ENCODE results near the gene HS3ST5. TPM values are rescaled to one million over a fixed set of nuclear protein-coding genes. Genes with fewer than 3 reads are reported as not detected.

The HS3ST5 gene
- total RNA-seq = 0.05 TPM
- polyA plus RNA-seq = 0.02 TPM
- long read RNA-seq, donor 1 = 0 reads
- long read RNA-seq, donor 2 = 0 reads
- long read RNA-seq, donor 3 = 0 reads
- long read RNA-seq, donor 4 = 0 reads
- long read RNA-seq, donor 5 = 0 reads
- long read RNA-seq, donor 6 = 0 reads
- long read RNA-seq, donor 7 = 0 reads
- long read RNA-seq, donor 8 = 0 reads
- long read RNA-seq, donor 9 = 0 reads
- long read RNA-seq, donor 10 = 0 reads

GRCh38 chr6:114342826-114343781 is at the start of gene HS3ST5:
Gene HS3ST5 (minus strand): TSS chr6:114343023. CDS start chr6:114062845, 280,178 bp downstream.
- Histone ChIP-seq H3K4me3 (ENCODE audit: low read length in 2 of 2) (peak within 1 kb of the TSS; percentile 10 to 38), H3K9me3 (ENCODE audit: control insufficient read depth in 2 of 2, insufficient read depth in 1 of 2, low read length in 1 of 2) (no peaks in the 10 kb centered on the region), H3K27ac (ENCODE audit: low read depth in 1 of 2, low read length in 1 of 2) (no peak within 1 kb of the TSS), H3K4me1 (ENCODE audit: control insufficient read depth in 2 of 2, insufficient read depth in 2 of 2, low read length in 2 of 2) (peaks cover 2 to 9% of the 10 kb centered on the region in 2 donors), H3K27me3 (ENCODE audit: control insufficient read depth in 2 of 2, insufficient read depth in 1 of 2, low read length in 1 of 2) (peaks cover 26 to 52% of the 10 kb centered on the region in 2 donors), H3K36me3 (ENCODE audit: control insufficient read depth in 2 of 2, insufficient read depth in 2 of 2, low read length in 1 of 2) (no peaks in the 10 kb centered on the region)
- DNase-seq (ENCODE audit: low read depth in 6 of 9, low spot score in 9 of 9) = peak in 4 of 9 donors; percentile 13 to 49 (median 18)
- under 1% methylated on average over 73 of the region's 73 CpGs for WGBS

- H3K27me3 ChIP-seq (ENCODE audit: control insufficient read depth in 2 of 2, insufficient read depth in 1 of 2, low read length in 1 of 2) = no peaks in the 10 kb centered on the region
- WGBS = 69% methylated on average over 2 of the region's 2 CpGs
- H3K9me3 ChIP-seq (ENCODE audit: control insufficient read depth in 2 of 2, insufficient read depth in 1 of 2, low read length in 1 of 2) = no peaks in the 10 kb centered on the region
Observed at GRCh38 chr6:114390176-114390575, 47.4 kb upstream of the HS3ST5 start.

GRCh38 chr6:114389111-114389510 is 46.3 kb upstream of the HS3ST5 start:
- H3K9me3 ChIP-seq (ENCODE audit: control insufficient read depth in 2 of 2, insufficient read depth in 1 of 2, low read length in 1 of 2) = no peaks in the 10 kb centered on the region
- H3K27me3 ChIP-seq (ENCODE audit: control insufficient read depth in 2 of 2, insufficient read depth in 1 of 2, low read length in 1 of 2) = no peaks in the 10 kb centered on the region
- no peak overlapping the region for H3K27ac ChIP-seq (ENCODE audit: low read depth in 1 of 2, low read length in 1 of 2)
- no peaks in the 10 kb centered on the region for H3K36me3 ChIP-seq (ENCODE audit: control insufficient read depth in 2 of 2, insufficient read depth in 2 of 2, low read length in 1 of 2)
- no peaks in the 10 kb centered on the region for H3K4me1 ChIP-seq (ENCODE audit: control insufficient read depth in 2 of 2, insufficient read depth in 2 of 2, low read length in 2 of 2)
- no peak for DNase-seq (ENCODE audit: low read depth in 6 of 9, low spot score in 9 of 9)
- H3K4me3 ChIP-seq (ENCODE audit: low read length in 2 of 2) = no peak overlapping the region

More at GRCh38 chr6:114390176-114390575, 47.4 kb upstream of the HS3ST5 start:
- no peak overlapping the region for H3K27ac ChIP-seq (ENCODE audit: low read depth in 1 of 2, low read length in 1 of 2)
- no peaks in the 10 kb centered on the region for H3K36me3 ChIP-seq (ENCODE audit: control insufficient read depth in 2 of 2, insufficient read depth in 2 of 2, low read length in 1 of 2)
- H3K4me1 ChIP-seq (ENCODE audit: control insufficient read depth in 2 of 2, insufficient read depth in 2 of 2, low read length in 2 of 2) = no peaks in the 10 kb centered on the region
- no peak overlapping the region for H3K4me3 ChIP-seq (ENCODE audit: low read length in 2 of 2)
- DNase-seq (ENCODE audit: low read depth in 6 of 9, low spot score in 9 of 9) = no peak

- Histone ChIP-seq H3K9me3 (ENCODE audit: control insufficient read depth in 2 of 2, insufficient read depth in 1 of 2, low read length in 1 of 2) (no peaks in the 10 kb centered on the region), H3K27ac (ENCODE audit: low read depth in 1 of 2, low read length in 1 of 2) (no peak overlapping the region), H3K36me3 (ENCODE audit: control insufficient read depth in 2 of 2, insufficient read depth in 2 of 2, low read length in 1 of 2) (no peaks in the 10 kb centered on the region), H3K27me3 (ENCODE audit: control insufficient read depth in 2 of 2, insufficient read depth in 1 of 2, low read length in 1 of 2) (no peaks in the 10 kb centered on the region), H3K4me3 (ENCODE audit: low read length in 2 of 2) (no peak overlapping the region), H3K4me1 (ENCODE audit: control insufficient read depth in 2 of 2, insufficient read depth in 2 of 2, low read length in 2 of 2) (no peaks in the 10 kb centered on the region)
- WGBS = 91% methylated on average over 1 of the region's 1 CpG
- DNase-seq (ENCODE audit: low read depth in 6 of 9, low spot score in 9 of 9) = no peak
Observed at GRCh38 chr6:114382406-114382805, 39.6 kb upstream of the HS3ST5 start.

- no peak overlapping the region for H3K27ac ChIP-seq (ENCODE audit: low read depth in 1 of 2, low read length in 1 of 2)
- H3K4me3 ChIP-seq (ENCODE audit: low read length in 2 of 2) = no peak overlapping the region
- DNase-seq (ENCODE audit: low read depth in 6 of 9, low spot score in 9 of 9) = no peak
- 95% methylated on average over 3 of the region's 3 CpGs for WGBS
- no peaks in the 10 kb centered on the region for H3K4me1 ChIP-seq (ENCODE audit: control insufficient read depth in 2 of 2, insufficient read depth in 2 of 2, low read length in 2 of 2)
- H3K27me3 ChIP-seq (ENCODE audit: control insufficient read depth in 2 of 2, insufficient read depth in 1 of 2, low read length in 1 of 2) = no peaks in the 10 kb centered on the region
- no peaks in the 10 kb centered on the region for H3K9me3 ChIP-seq (ENCODE audit: control insufficient read depth in 2 of 2, insufficient read depth in 1 of 2, low read length in 1 of 2)
- H3K36me3 ChIP-seq (ENCODE audit: control insufficient read depth in 2 of 2, insufficient read depth in 2 of 2, low read length in 1 of 2) = no peaks in the 10 kb centered on the region
Observed at GRCh38 chr6:114377881-114378280, 35.1 kb upstream of the HS3ST5 start.

- no peak overlapping the region for H3K27ac ChIP-seq (ENCODE audit: low read depth in 1 of 2, low read length in 1 of 2)
- no peak for DNase-seq (ENCODE audit: low read depth in 6 of 9, low spot score in 9 of 9)
- no peaks in the 10 kb centered on the region for H3K9me3 ChIP-seq (ENCODE audit: control insufficient read depth in 2 of 2, insufficient read depth in 1 of 2, low read length in 1 of 2)
- 43% methylated on average over 2 of the region's 2 CpGs for WGBS
- H3K4me1 ChIP-seq (ENCODE audit: control insufficient read depth in 2 of 2, insufficient read depth in 2 of 2, low read length in 2 of 2) = no peaks in the 10 kb centered on the region
- H3K4me3 ChIP-seq (ENCODE audit: low read length in 2 of 2) = no peak overlapping the region
- no peaks in the 10 kb centered on the region for H3K36me3 ChIP-seq (ENCODE audit: control insufficient read depth in 2 of 2, insufficient read depth in 2 of 2, low read length in 1 of 2)
- no peaks in the 10 kb centered on the region for H3K27me3 ChIP-seq (ENCODE audit: control insufficient read depth in 2 of 2, insufficient read depth in 1 of 2, low read length in 1 of 2)
Observed at GRCh38 chr6:114376611-114377175, 33.9 kb upstream of the HS3ST5 start.

GRCh38 chr6:114375541-114376192 is 32.8 kb upstream of the HS3ST5 start:
- WGBS = 84% methylated on average over 1 of the region's 1 CpG
- H3K27ac ChIP-seq (ENCODE audit: low read depth in 1 of 2, low read length in 1 of 2) = no peak overlapping the region
- H3K4me3 ChIP-seq (ENCODE audit: low read length in 2 of 2) = no peak overlapping the region
- no peaks in the 10 kb centered on the region for H3K27me3 ChIP-seq (ENCODE audit: control insufficient read depth in 2 of 2, insufficient read depth in 1 of 2, low read length in 1 of 2)
- no peaks in the 10 kb centered on the region for H3K4me1 ChIP-seq (ENCODE audit: control insufficient read depth in 2 of 2, insufficient read depth in 2 of 2, low read length in 2 of 2)
- H3K9me3 ChIP-seq (ENCODE audit: control insufficient read depth in 2 of 2, insufficient read depth in 1 of 2, low read length in 1 of 2) = no peaks in the 10 kb centered on the region
- no peak for DNase-seq (ENCODE audit: low read depth in 6 of 9, low spot score in 9 of 9)
- H3K36me3 ChIP-seq (ENCODE audit: control insufficient read depth in 2 of 2, insufficient read depth in 2 of 2, low read length in 1 of 2) = no peaks in the 10 kb centered on the region

GRCh38 chr6:114367315-114367961 is 24.6 kb upstream of the HS3ST5 start:
- H3K4me1 ChIP-seq (ENCODE audit: control insufficient read depth in 2 of 2, insufficient read depth in 2 of 2, low read length in 2 of 2) = no peaks in the 10 kb centered on the region
- WGBS = 87% methylated on average over 1 of the region's 1 CpG
- no peaks in the 10 kb centered on the region for H3K27me3 ChIP-seq (ENCODE audit: control insufficient read depth in 2 of 2, insufficient read depth in 1 of 2, low read length in 1 of 2)
- H3K9me3 ChIP-seq (ENCODE audit: control insufficient read depth in 2 of 2, insufficient read depth in 1 of 2, low read length in 1 of 2) = no peaks in the 10 kb centered on the region
- no peak overlapping the region for H3K27ac ChIP-seq (ENCODE audit: low read depth in 1 of 2, low read length in 1 of 2)
- H3K4me3 ChIP-seq (ENCODE audit: low read length in 2 of 2) = no peak overlapping the region
- H3K36me3 ChIP-seq (ENCODE audit: control insufficient read depth in 2 of 2, insufficient read depth in 2 of 2, low read length in 1 of 2) = no peaks in the 10 kb centered on the region
- DNase-seq (ENCODE audit: low read depth in 6 of 9, low spot score in 9 of 9) = no peak

Data from thymus (tissue), 14 donors.